ENCODE measurements around the gene MSX2. TPM values are rescaled to one million over a fixed set of nuclear protein-coding genes. Genes with fewer than 3 reads are reported as not detected.
A peak's percentile ranks its signal among the peaks of the same experiment; 100 is the strongest.

MSX2 gene
- total RNA-seq, 4 donors from 2014 or later, result 0.95 to 2.1 (median 1.1) TPM

- DNase-seq (no peak), ATAC-seq (peak in 1 of 2 donors; percentile 56)
- in situ Hi-C loops (cut with MboI; ENCODE audit: low sequenced_read_pairs in 4 of 4), result loop anchor here in 2 of 4 donors (10.0 kb wide), 2 partner anchors 311 to 321 kb away; no protein-coding TSS in a partner anchor
- intact Hi-C loops (cut with DNase I; ENCODE audit: low total_unique reads), result loop anchor here (1.0 kb wide), 1 partner anchor 316 kb away; no protein-coding TSS in a partner anchor
- TF ChIP-seq POLR2A (IDR thresholded peaks at IDR 0.05), result no peak
- TF ChIP-seq CTCF (IDR thresholded peaks at IDR 0.05 in 4 of 5, conservative IDR thresholded peaks at IDR 0.05 in 1 of 5), result peak in 3 of 5 experiments; percentile 32 to 49 (median 36)
- Histone ChIP-seq H3K9me3 (no peaks in the 10 kb centered on the region), H3K4me3 (peak overlapping the region in 1 of 4 donors; percentile 5), H3K4me1 (peaks cover 0 to 3% of the 10 kb centered on the region in 2 donors), H3K27ac (no peak overlapping the region), H3K27me3 (peaks cover 47 to 60% (median 60%) of the 10 kb centered on the region in 3 donors), H3K36me3 (no peaks in the 10 kb centered on the region)
Measured at GRCh38 chr5:174735498-174736330, 11.3 kb downstream of the MSX2 start.

- in situ Hi-C loops (cut with MboI; ENCODE audit: low sequenced_read_pairs in 4 of 4), result loop anchor here in 2 of 4 donors (10.0 kb wide), 2 partner anchors 312 to 322 kb away; no protein-coding TSS in a partner anchor
- no peak for TF ChIP-seq POLR2A (IDR thresholded peaks at IDR 0.05)
- TF ChIP-seq CTCF (IDR thresholded peaks at IDR 0.05 in 4 of 5, conservative IDR thresholded peaks at IDR 0.05 in 1 of 5), result peak in 1 of 5 experiments; percentile 2
- intact Hi-C loops (cut with DNase I; ENCODE audit: low total_unique reads), result loop anchor here (1.0 kb wide), 1 partner anchor 317 kb away; no protein-coding TSS in a partner anchor
Measured at GRCh38 chr5:174736331-174736721, 11.9 kb downstream of the MSX2 start.

GRCh38 chr5:174736777-174737176 lies 12.4 kb downstream of the MSX2 start:
- Histone ChIP-seq H3K27ac (no peak overlapping the region), H3K27me3 (peaks cover 36 to 52% (median 52%) of the 10 kb centered on the region in 3 donors), H3K9me3 (no peaks in the 10 kb centered on the region), H3K4me1 (peaks cover 0 to 3% of the 10 kb centered on the region in 2 donors), H3K36me3 (no peaks in the 10 kb centered on the region), H3K4me3 (no peak overlapping the region)
- ATAC-seq (no peak), DNase-seq (no peak)
- intact Hi-C loops (cut with DNase I; ENCODE audit: low total_unique reads), result loop anchor here (1.0 kb wide), 1 partner anchor 317 kb away; no protein-coding TSS in a partner anchor
- TF ChIP-seq POLR2A (IDR thresholded peaks at IDR 0.05) (no peak), CTCF (IDR thresholded peaks at IDR 0.05 in 4 of 5, conservative IDR thresholded peaks at IDR 0.05 in 1 of 5) (no peak)
- in situ Hi-C loops (cut with MboI; ENCODE audit: low sequenced_read_pairs in 4 of 4), result loop anchor here in 2 of 4 donors (10.0 kb wide), 2 partner anchors 312 to 322 kb away; no protein-coding TSS in a partner anchor

More at GRCh38 chr5:174736331-174736721, 11.9 kb downstream of the MSX2 start:
- no peak overlapping the region for H3K4me3 ChIP-seq
- peaks cover 0 to 3% of the 10 kb centered on the region in 2 donors for H3K4me1 ChIP-seq
- no peaks in the 10 kb centered on the region for H3K36me3 ChIP-seq
- no peaks in the 10 kb centered on the region for H3K9me3 ChIP-seq
- DNase-seq (no peak), ATAC-seq (no peak)
- H3K27me3 ChIP-seq, result peaks cover 41 to 57% (median 56%) of the 10 kb centered on the region in 3 donors
- H3K27ac ChIP-seq, result no peak overlapping the region

GRCh38 chr5:174737330-174737729 lies 12.9 kb downstream of the MSX2 start:
- intact Hi-C loops (cut with DNase I; ENCODE audit: low total_unique reads) (no loop called here), in situ Hi-C loops (cut with MboI; ENCODE audit: low sequenced_read_pairs in 4 of 4) (loop anchor here in 2 of 4 donors (10.0 kb wide), 2 partner anchors 313 to 323 kb away; no protein-coding TSS in a partner anchor)
- Histone ChIP-seq H3K27me3 (peaks cover 31 to 48% (median 47%) of the 10 kb centered on the region in 3 donors), H3K4me3 (no peak overlapping the region), H3K9me3 (no peaks in the 10 kb centered on the region), H3K27ac (no peak overlapping the region), H3K36me3 (no peaks in the 10 kb centered on the region), H3K4me1 (peaks cover 0 to 3% of the 10 kb centered on the region in 2 donors)
- TF ChIP-seq POLR2A (IDR thresholded peaks at IDR 0.05), result no peak
- TF ChIP-seq CTCF (IDR thresholded peaks at IDR 0.05 in 4 of 5, conservative IDR thresholded peaks at IDR 0.05 in 1 of 5), result no peak
- DNase-seq (no peak), ATAC-seq (no peak)
